Stimulated activated CD8-positive, alpha-beta memory T cell treated with anti-CD3 and anti-CD28 coated beads, Interleukin-4, amount 100 ng/mL, for 24 hours (primary cell): Measurements from ENCODE around the gene PTX4.
A peak's percentile ranks its signal among the peaks of the same experiment; 100 is the strongest.
"Not testable (repeated sequence)": the region's sequence is repeated elsewhere in the genome, so short reads cannot be mapped to it uniquely, and the experiment has no call there.

Source experiments
- DNase-seq: peaks from one replicate; pipeline ENCODE4 v3.0.0-alpha.2; 2020; ENCODE audit warnings: low read depth

The PTX4 gene

DNA sequence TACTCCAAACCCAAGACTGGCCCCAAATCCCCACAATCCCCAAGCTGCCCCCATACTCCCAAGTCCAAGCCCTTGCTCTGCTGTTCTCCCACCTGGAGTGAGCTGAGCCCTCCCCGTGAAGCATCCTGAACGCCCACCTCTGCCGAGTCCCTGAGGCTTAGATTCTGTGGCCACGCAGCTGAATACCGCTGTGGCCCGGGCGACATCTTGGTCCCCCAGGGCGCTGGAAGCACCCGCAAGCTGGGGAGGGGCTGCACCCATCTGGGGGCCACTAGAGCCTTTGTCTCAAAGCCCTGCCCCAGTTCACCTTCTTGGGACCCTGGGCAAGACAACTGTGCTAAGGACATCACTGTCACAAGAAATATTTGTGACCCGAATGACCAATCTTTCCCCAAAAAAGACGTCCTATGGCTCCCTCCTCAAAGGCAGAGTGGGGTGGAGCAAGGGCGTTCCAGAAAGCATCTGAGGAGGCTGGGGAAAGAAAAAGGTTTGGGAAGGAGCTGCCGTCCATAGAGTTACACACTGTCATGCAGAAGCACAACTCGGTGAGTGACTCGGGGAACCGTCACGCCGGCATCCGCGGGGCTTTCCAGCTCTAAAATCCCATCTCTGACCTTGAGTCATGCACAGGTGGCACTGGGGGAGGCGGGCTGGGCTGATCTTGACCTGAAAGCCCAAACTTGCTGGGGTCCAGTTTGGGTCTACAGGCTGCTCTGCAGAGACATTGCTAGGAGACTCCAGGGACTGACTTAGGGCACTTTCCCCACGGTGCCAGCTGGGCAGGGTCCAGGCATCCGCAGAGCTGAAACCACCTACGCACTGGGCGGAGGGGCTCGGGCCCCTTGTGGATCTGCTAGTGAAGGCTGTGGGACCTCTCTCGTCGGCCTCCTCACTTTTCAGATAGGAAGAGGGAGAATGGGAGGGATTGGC is 6.6 kb downstream of the PTX4 start:
- DNase-seq: no peak

DNA sequence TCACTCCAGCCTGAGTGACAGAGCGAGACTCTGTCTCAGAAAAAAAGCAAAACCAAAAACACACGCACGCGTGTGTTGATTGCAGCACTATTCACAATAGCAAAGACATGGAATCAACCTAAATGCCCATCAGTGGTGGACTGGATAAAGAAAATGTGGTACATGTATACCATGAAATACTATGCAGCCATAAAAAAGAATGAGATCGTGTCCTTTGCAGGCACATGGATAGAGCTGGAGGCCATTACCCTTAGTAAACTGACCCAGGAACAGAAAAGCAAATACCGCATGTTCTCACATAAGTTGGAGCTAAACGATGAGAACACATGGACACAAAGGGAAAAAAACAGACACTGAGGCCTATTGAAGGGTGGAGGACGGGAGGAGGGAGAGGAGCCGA is 9.8 kb downstream of the PTX4 start:
- DNase-seq: not testable (repeated sequence)

DNA sequence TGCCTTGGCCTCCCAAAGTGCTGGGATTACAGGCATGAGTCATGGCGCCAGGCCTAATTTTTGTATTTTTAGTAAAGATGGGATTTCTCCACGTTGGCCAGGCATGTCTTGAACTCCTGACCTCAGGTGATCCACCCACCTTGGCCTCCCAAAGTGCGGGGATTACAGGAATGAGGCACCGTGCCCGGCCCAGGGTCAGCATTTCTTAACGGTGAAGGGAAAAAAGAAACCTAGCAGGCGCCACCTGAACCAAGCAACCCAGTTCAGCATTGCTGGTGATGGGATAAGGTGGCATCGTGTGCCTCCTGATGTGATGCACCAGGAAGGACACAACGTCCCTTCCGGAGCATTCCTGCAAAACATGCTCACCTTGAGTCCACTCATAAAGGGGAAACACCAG is 11.7 kb downstream of the PTX4 start:
- no peak for DNase-seq

DNA sequence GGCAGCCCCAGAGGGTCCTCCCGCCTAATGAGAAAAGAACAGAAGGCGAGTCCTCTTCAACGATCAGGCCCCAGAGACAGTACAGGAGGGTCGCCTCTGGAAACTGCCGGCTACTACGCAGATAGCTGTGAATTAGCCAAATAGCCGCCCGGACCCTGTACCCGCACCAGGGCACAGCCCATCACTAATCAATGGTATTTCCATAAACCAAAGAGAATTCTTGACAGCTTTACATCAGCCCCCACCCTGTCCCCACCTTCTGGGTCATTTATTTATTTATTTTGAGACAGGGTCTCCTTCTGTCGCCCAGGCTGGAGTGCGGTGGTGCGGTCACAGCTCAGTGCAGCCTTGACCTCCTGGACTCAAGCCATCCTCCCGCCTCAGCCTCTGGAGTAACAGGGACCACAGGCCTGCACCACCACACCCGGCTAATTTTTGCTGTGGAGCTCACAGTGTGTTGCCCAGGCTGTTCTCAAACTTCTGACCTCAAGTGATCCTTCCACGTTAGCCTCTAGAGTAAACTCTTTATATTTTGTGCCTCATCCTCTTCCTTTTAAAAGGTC is 13.1 kb downstream of the PTX4 start:
- DNase-seq: no peak

DNA sequence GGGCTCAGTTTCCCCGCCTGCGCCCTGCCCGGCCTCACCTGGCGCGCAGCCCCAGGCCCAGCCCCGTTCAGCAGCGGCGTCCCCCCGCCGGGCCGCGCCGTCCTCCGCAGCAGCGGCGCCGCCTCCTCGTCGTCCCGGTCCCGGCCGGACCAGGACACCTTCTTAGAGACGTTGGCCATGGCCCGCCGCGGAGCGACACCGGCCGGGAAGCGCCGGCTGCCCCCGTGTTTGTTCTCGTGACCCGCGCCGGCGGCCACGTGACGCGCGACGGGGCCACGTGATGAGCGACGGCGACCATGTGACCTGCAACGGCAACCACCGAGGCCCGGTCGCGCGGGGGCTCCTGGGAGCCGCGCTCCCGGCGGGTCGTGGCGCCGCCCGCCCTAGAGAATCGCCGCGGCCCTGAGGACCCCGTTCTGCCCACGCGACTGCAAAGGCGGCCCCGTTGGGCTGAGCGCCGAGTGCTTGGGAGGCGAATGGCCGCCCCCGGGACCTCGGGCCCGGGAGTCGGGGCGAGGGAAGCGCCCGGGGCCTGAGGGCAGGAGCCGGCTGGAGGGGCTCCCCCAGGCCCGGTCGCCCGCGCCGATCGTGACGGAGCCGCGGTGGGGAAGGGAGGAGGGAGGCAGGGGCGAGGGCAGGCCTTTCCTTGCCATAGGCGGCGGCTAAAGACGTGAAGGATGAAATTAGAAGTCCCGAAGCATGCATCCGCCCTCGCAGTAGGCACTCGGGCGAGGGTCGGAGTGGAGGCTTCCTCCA is 13.8 kb downstream of the PTX4 start, which contains the start of gene CLCN7:
CLCN7 (minus strand) TSS at position 233 of the 756 bp plus-strand sequence; CDS start at position 179, 54 bp downstream.
- DNase-seq: peak; percentile 89

DNA sequence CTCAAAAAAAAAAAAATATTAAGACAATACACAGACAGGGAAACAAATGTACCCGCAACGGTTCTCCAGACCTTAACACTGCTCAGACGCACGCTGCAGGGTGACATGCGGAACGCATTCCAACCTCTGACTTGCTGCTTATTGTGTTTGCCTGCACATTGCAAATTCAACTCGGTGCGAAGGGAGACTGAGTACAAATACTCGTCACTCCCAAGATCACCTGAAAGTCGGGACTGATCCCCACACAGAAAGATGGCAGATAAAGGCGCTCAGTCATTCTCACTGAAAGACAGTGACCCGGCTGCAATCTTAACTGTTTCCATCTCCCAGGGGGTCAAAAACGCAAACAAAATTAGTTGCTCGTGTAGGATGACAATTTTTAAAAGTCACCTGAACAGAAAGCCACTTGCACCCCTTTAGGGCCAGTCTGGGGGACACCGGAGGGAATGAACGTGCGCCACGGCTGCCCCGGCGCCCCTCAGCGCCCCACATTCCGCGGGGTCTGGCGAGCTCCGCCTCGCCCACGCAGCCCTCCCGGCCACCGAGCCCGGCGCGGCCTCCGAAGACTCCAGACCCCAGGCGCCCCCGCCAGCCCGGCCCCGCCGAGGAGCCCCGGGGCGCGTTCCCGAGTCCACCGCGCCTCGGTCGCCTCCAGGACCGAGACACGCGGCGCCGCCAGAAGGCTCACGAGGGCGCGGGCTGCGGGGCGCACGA is 14.5 kb downstream of the PTX4 start:
- DNase-seq: no peak

DNA sequence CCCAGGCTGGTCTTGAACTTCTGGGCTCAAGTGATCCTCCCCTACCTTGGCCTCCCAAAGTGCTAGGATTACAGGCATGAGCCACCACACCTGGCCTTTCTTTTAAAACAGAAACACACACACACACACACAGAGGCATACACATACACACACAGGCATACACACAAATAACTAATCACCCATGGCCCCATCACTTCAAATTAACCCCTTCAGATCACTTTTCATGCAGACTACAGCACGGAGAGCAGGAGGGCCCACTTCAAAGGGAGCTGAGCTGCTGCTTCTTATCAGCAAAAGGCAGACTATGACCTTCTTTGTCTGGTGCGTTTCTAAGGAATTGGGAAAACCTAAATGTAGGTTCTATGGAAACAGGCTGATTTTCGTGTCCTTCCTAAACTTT is 15.8 kb downstream of the PTX4 start:
- no peak for DNase-seq

DNA sequence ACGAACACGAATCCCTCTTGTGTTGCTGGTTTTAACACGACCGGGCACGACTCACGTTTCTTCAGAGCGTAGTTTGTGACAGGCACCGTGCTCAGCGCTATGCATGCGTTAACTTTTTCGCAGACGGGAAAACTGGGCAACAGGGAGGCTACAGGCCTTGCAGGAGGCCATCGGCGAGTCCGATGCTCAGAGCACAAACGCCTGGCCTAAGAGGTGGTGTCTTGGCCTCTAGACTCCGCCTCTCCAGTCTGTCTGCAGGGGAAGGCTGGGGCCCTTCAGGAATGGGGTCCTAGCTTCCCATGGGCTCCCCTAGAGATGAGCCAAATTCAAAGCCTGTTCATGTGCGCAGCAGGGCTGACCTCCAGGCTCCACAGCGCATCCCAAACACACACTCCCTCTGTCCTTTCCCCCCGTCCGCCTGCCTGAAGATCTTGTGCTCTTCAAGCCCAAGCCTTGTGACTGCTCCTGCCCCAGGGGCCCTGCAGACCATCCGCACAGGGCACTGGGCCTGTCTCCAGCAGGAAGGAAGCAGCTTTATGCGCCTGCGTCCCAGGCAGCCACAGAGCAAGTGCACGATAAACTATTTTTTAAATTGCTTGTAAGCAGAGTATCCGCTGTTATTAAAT is 17.1 kb downstream of the PTX4 start:
- DNase-seq: no peak

DNA sequence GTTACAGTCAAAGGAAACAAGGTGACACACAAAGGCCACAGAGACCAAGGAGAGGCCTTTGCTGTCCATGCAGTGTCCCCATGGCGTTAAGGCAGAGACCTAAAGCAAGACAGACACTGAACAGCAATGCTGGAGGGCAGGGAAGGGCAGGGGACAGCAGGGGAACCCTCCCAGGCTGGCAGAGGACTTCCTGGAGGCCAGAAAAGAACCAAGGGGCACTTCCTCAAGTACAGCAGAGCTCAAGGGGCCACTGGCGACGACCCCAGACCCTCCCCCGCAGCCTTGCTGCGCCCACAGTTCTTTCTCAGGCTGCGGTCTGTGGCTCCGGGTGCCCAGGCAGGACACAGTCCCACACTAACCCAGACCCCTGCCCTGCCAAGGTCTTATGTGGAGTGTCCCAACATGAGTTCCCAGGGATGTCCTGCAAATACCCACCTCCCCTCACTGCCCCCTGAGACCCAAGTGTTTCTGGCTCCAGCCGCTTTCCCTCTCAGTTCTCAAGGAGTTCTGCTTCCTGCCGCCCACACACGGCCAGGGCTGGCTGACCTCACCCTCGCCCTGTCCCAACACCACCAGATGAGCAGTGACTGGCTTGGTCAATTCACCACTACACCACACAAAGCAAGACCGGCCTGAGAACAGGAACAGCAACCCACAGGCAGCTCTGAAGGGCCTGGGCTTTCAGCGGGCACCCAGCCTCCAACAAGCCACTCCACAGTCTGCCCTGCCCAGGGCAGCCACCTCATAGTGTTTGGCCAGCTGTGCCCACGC is 18.1 kb downstream of the PTX4 start:
- DNase-seq: no peak

DNA sequence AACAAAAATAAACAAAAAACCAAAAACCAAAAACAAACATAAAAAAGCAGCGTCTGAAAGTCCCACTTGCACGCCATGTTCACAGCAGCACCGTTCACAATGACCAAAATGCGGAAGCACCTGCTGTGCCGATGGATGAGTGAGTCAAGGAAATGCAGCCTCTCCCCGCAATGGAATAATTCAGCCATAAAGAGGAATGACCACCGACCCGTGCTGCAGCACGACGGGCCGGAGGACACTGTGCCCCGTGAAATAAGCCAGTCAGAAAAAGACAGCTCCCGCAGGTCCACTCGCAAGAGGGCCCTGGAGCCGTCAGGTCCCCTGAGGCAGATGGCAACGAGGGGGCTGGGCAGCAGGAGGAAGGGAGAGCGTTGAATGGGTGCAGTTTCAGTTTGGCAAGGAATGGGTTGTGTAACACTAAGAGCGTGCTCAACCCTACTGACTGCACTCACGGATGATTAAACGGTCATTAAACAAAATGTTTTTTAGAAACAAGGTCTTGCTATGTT is 19.0 kb downstream of the PTX4 start:
- DNase-seq: no peak

DNA sequence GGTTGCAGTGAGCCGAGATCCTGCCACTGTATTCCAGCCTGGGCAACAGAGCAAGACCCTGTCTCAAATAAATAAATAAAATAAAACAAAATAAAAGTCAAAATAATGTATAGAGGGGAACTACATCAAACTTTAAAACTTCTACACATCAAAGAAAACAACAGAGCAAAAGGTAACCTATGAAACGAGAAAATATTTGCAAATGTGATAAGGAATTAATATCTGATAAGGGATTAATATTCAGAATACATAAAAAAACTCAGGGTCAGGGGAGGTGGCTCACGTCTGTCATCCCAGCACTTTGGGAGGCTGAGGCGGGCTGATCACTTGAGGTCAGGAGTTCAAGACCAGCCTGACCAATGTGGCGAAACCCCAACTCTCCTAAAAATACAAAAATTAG is 19.6 kb downstream of the PTX4 start:
- not testable (repeated sequence) for DNase-seq

DNA sequence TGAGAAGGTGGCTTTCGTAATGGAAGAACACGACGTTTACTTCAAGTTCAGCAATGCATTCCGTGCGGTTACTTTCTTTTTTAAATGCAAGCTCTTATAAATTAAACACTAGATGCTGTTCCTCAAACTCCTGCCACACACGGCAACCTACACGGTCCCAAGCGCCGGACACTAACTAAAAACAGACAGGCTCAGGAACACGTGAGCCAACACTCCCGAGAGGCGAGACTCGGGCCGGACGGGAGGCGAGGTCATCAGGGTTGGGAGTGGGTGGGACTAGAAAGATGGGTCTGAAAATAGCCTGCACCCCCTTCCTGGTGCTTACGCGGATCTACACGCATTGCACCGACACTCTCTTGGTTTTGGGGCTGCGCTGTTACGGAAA is 20.3 kb downstream of the PTX4 start:
- DNase-seq: no peak

DNA sequence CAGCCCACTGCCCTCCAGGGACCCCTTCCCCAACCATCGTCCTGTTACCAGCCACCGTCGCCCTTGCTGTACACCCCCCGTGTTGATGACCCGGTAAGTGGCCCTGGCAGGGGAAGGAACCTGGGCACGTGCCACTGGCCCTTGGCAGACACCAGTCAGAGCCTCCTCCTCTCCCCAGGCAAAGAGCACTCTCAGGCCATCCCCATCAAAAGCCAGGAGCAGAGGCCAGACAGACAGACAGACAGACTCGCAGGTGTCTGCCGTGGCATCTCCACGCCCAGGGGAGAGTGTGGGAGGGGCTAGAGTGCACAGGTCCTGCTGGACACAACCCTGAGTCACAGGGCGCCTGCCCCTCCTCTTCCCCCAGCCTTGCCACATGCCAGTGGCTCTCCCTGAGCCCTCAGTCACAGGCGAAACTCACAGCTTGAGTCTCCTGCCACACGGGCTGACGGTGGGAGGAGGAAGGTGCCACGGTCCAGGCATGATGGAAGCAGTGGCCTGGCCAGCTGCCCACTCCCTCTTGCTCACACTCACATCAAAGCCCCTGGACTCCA is 21.7 kb downstream of the PTX4 start:
- DNase-seq: no peak

DNA sequence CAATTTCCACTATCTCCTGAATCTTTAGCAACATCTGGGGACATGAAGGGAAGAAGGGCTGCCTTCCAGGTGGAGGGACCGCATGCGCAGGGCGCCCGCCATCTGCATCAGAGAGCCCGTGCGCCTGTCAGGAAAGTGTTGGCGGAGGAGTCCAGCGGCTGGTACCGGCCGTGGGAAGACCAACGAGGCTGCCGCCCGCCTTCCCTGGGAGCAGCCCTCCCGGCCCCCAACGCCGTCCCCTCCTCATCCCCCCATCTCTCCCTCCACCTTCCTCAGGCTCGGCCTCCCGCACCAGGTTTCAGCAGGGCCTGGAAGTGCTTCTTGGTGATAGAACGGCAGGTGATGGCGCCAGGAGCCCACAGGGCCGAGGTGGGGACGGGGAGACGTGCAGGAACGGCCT is 22.7 kb downstream of the PTX4 start:
- no peak for DNase-seq

DNA sequence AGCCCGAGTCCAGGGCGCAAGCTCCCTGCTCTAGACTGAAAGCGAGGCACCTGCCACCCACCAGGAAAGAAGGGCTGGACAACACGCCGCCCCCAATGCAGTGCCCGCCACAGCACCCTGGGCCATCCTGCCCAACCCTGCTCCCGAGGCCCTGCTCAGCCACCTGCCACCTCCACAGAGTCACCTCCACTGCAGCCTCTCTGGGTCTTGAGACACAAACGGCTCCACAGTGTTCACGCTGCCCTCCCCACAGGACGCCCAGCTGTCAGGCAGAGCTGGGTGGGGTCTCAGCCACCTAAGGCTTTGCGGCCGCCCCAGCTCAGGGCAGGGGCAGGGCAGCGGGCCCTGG is 23.2 kb downstream of the PTX4 start:
- DNase-seq: no peak

DNA sequence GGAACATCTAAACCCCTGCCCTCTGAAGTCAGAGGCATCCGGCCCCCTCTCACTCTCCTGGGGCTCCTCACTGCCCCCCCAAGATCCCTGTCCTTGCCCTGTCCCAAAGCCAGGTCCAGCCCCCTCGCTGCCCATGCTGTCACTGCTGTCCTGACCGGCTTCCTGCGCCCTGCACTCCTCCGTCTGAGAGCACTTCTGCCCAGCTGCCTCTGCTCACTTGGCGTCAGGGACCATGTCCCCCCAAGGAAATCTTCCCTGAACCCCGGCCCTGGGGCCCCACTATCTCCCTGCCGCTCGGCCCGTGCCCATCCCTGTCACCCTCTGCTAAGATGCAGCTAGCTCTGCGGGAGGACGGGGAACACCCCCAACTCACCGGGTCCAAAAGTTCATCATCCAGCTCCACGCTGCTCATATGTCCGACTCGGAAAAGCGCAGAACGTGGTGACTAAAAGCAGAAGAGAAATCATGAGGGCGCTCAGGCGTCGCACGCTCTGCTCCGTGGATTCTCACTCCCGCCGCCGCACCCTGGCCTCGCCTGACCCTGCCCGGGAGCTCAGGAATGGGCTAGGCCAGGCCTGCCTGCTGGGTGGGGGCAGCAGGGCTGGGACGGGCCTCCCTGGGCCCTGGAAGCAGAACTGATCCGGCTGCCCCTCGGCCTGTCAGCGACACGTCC is 23.7 kb downstream of the PTX4 start:
- no peak for DNase-seq

DNA sequence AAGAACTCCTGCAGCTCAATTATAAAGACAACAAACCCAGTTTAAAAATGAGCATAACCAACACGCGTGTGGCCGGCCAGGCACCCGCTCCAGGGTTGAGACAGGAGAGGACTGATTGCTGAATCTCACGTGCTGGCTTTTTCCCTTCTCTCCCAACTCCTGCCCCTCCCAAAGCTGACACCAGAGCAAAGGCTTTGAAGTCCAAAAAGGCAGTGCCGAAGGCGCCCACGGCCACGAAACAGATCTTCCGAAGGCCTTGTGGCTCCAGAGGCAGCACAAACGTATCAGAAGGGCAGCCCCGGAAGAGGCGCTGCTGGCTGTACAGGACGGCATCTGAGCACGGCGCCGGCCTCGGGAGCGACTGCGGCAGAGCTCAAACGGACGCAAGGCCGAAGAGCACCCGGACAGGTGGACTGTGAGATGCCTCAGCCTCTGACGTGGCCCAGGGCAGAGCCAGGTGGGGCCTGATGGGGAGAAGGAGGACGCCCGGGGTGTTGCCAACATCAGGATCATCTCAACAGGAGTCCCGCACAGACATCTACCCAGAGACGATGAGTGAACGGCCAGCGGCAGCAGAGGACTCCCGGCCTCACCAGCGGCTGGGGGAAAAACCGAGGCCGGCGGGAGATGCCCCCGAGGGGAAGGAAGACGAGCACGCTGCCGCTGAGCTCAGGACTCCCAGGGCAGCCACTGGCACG is 24.4 kb downstream of the PTX4 start:
- DNase-seq: no peak

DNA sequence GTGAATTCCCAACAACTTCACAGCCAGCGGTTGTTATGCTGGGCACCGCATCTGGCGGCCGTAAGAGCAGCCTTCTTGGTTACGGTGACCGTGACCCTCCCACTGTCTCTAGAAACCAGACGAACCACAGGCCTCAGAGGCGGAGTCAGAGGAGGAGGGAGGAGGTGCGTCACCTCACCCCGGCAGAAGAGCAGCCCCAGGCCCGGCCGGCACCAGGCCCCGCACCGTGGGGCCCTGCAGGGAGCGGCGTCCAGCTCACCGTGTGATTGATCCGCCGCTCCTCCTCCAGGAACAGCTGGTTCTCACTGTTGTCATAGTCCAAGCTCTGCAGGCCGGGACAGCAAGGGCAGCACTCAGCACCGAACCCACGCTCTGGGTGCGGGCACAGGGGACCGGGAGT is 27.6 kb downstream of the PTX4 start:
- no peak for DNase-seq

DNA sequence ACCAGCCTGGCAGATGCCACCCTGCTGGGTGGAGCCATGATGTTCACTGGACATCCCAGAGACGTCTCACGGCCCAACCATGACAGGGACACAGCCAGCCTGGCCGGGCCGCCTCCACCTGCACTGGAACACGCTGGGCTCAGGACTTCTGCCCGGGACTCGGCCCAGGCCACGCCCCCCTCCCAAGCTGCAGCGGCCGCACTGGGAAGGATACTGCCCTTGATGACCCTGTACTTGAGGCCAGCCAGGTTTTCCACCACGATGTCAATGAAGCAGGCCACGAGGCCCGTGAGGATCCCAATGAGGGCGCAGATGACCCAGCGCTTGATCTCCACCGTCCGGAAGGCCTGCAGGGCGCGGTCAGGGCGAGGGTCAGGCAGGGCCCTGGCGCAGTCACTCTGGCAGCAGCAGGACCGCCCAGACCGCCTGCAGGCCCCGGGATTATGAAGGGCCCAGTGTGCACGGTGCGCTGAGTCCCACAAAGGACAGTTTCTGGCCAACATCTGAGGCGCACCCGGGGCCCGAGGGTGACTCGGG is 28.1 kb downstream of the PTX4 start:
- no peak for DNase-seq
